Cardiac fibroblast (primary cell): ENCODE results near the gene BPTF.
"Not testable (repeated sequence)": the region's sequence is repeated elsewhere in the genome, so short reads cannot be mapped to it uniquely, and the experiment has no call there.

ENCODE experiments used
- DNase-seq, 2 donors: peaks; one replicate each; pipeline versions ENCODE4 v3.0.0 to v3.0.0-alpha.2; 2010; ENCODE audit warnings: low read depth in 2 of 2
- H3K4me3 ChIP-seq, 2 donors: replicated peaks in 1 of 2; 1 replicate in 1 of 2; 2 replicates in 1 of 2; pipeline ENCODE4 v1.5.1; 2011; ENCODE audit warnings: low read depth in 2 of 2, low read length in 2 of 2, mild to moderate bottlenecking in 2 of 2, moderate library complexity in 1 of 2
- CTCF ChIP-seq: IDR thresholded peaks from one replicate; pipeline ENCODE4 v1.5.1; 2011; ENCODE audit warnings: low read depth, mild to moderate bottlenecking, low read length, inconsistent platforms

BPTF gene

GRCh38 chr17:67834634-67835033 lies 9.3 kb downstream of the BPTF start:
- DNase-seq, result no peak
- no peak overlapping the region for H3K4me3 ChIP-seq
- TF ChIP-seq CTCF, result no peak

GRCh38 chr17:67836205-67836987 lies 11.1 kb downstream of the BPTF start:
- DNase-seq, result peak; percentile 37 to 71
- H3K4me3 ChIP-seq, result no peak overlapping the region
- no peak for TF ChIP-seq CTCF

GRCh38 chr17:67837965-67838364 lies 12.7 kb downstream of the BPTF start:
- H3K4me3 ChIP-seq, result no peak overlapping the region
- TF ChIP-seq CTCF, result no peak
- no peak for DNase-seq

GRCh38 chr17:67838538-67838937 lies 13.2 kb downstream of the BPTF start:
- H3K4me3 ChIP-seq, result no peak overlapping the region
- TF ChIP-seq CTCF, result no peak

GRCh38 chr17:67841992-67842391 lies 16.7 kb downstream of the BPTF start:
- peak in 1 of 2 donors; percentile 36 for DNase-seq
- H3K4me3 ChIP-seq, result no peak overlapping the region
- no peak for TF ChIP-seq CTCF

More at GRCh38 chr17:67838538-67838937, 13.2 kb downstream of the BPTF start:
- DNase-seq, result no peak

- TF ChIP-seq CTCF, result no peak
- H3K4me3 ChIP-seq, result no peak overlapping the region
- DNase-seq, result no peak
These were observed 17.3 kb downstream of the BPTF start for GRCh38 chr17:67842648-67843047.

- H3K4me3 ChIP-seq, result no peak overlapping the region
- DNase-seq, result no peak
- TF ChIP-seq CTCF, result no peak
These were observed 20.1 kb downstream of the BPTF start for GRCh38 chr17:67845374-67845773.

GRCh38 chr17:67848189-67848588 lies 22.9 kb downstream of the BPTF start:
- not testable (repeated sequence) for H3K4me3 ChIP-seq, DNase-seq

GRCh38 chr17:67848846-67849245 lies 23.5 kb downstream of the BPTF start:
- not testable (repeated sequence) for DNase-seq, H3K4me3 ChIP-seq
